Measurements from ENCODE around the gene NCCRP1. TPM values are rescaled to one million over a fixed set of nuclear protein-coding genes. Genes with fewer than 3 reads are reported as not detected.

The NCCRP1 gene
- total RNA-seq, 3 donors from 2014 or later, result not detected

DNA sequence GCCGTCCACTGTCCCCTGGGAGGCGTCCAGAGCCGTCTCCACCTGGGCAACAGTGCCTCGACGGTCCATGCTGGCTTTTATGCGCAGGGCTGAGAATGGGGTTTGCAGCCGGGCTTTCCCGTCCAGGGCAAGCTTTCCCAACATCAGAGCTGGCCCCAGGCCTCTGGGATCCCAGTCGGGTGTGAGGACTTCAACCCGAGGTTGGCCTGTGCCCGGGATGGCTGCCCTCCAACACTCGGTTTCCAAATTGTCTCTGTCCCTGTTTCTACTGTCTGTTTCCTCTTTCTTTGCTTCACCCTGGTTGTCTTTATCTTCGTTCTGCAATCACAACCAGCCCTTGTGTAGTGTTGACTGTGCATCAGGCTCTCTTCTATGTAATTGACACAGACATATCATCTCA is 52.0 kb downstream of the NCCRP1 start, which contains the start of gene IFNL4:
Gene IFNL4 (minus strand): TSS at position 51 of the 400 bp plus-strand sequence.
- Mint-ChIP-seq H3K4me1 (ENCODE audit: low read depth) (peaks cover 3% of the 10 kb centered on the region), H3K9me3 (no peaks in the 10 kb centered on the region), H3K4me3 (no peak within 1 kb of the TSS), H3K27me3 (ENCODE audit: low read depth) (peaks cover 11% of the 10 kb centered on the region), H3K36me3 (ENCODE audit: insufficient read depth) (no peaks in the 10 kb centered on the region)
- no peak for DNase-seq
- ATAC-seq, result no peak

DNA sequence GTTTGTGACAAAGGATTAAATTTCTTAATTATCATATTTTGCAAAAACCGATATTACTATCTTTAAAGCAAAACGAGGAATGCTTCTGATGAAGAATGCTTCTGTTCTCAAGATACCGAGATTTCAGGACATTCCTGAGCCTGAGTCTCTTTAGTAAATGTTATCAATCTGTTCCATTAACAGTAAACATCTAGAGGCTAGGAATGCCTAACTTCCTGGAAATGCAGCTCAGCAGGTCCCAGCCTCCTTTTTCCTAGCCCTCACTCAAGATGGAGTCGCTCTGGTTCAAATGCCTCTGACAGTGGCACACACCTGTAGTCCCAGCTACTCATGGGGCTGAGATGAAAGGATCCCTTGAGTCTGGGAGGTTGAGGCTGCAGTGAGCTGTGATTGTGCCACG is 54.3 kb downstream of the NCCRP1 start:
- peaks cover 11% of the 10 kb centered on the region for H3K27me3 Mint-ChIP-seq (ENCODE audit: low read depth)
- no peaks in the 10 kb centered on the region for H3K36me3 Mint-ChIP-seq (ENCODE audit: insufficient read depth)
- no peak overlapping the region for H3K4me3 Mint-ChIP-seq
- DNase-seq (no peak), ATAC-seq (no peak)
- H3K9me3 Mint-ChIP-seq, result no peaks in the 10 kb centered on the region
- peaks cover 3% of the 10 kb centered on the region for H3K4me1 Mint-ChIP-seq (ENCODE audit: low read depth)

Other genes starting within 250 kb of the NCCRP1 start
- under 1 TPM; 0.10 to 0.29 (median 0.14) TPM for gene FBXO17, start 221.2 kb upstream of the NCCRP1 start, total RNA-seq
- under 1 TPM; 0.18 to 0.63 (median 0.20) TPM for gene FBXO27, start 164.4 kb upstream of the NCCRP1 start, total RNA-seq
- under 1 TPM in 1 of 3 donors, not detected in 2; 0.20 TPM for gene ACP7, start 112.6 kb upstream of the NCCRP1 start, total RNA-seq
- gene PAK4, start 71.2 kb upstream of the NCCRP1 start, total RNA-seq, result 10 to 100 TPM; 21.3 to 24.4 (median 23.5) TPM
- under 1 TPM in 2 of 3 donors, not detected in 1; 0.37 to 0.58 TPM for gene SYCN, start 7.3 kb downstream of the NCCRP1 start, total RNA-seq
- gene IFNL3, start 48.0 kb downstream of the NCCRP1 start, total RNA-seq, result not detected
- not detected for gene IFNL4, start 51.9 kb downstream of the NCCRP1 start, total RNA-seq
- gene IFNL2, start 71.4 kb downstream of the NCCRP1 start, total RNA-seq, result not detected
- gene IFNL1, start 99.4 kb downstream of the NCCRP1 start, total RNA-seq, result not detected
- 1 to 10 TPM; 4.2 to 6.7 (median 6.6) TPM for gene LRFN1, start 123.9 kb downstream of the NCCRP1 start, total RNA-seq
- gene GMFG, start 139.1 kb downstream of the NCCRP1 start, total RNA-seq, result 100 to 1,000 TPM; 147 to 181 (median 178) TPM
- gene SAMD4B, start 145.5 kb downstream of the NCCRP1 start, total RNA-seq, result 10 to 100 TPM; 72.6 to 81.6 (median 81.1) TPM
- gene PAF1, start 194.1 kb downstream of the NCCRP1 start, total RNA-seq, result 10 to 100 TPM; 48.0 to 50.8 (median 50.2) TPM
- 10 to 100 TPM; 39.5 to 43.1 (median 39.7) TPM for gene MED29, start 194.4 kb downstream of the NCCRP1 start, total RNA-seq
- gene ZFP36, start 209.9 kb downstream of the NCCRP1 start, total RNA-seq, result 10 to 100 TPM; 39.5 to 50.8 (median 43.7) TPM
- 10 to 100 TPM; 22.0 to 23.7 (median 22.0) TPM for gene PLEKHG2, start 215.7 kb downstream of the NCCRP1 start, total RNA-seq
- gene RPS16, start 239.0 kb downstream of the NCCRP1 start, total RNA-seq, result 1,000 to 10,000 TPM; 3,250 to 3,505 (median 3,474) TPM
- gene SUPT5H, start 248.6 kb downstream of the NCCRP1 start, total RNA-seq, result 100 to 1,000 TPM; 193 to 201 (median 197) TPM

Data from activated T-cell treated with anti-CD3 and anti-CD28 coated beads, Interleukin-2, amount 50 U/mL, for 4 hours (primary cell).